Uterus (tissue), 2 donors: ENCODE results near the gene ZYG11A.

Experiments
- CTCF ChIP-seq, 4 experiments: fragments of 200-600 bp in 2 of 4; fragments of 450-650 bp in 2 of 4; sonication (generic) in 2 of 4; IDR thresholded peaks; one replicate each; pipeline ENCODE4 v1.5.1; 2016 to 2019; ENCODE audit warnings: antibody characterized with exemption in 4 of 4, mild to moderate bottlenecking in 2 of 4, moderate library complexity in 1 of 4
- POLR2A ChIP-seq, 2 donors: fragments of 450-650 bp; IDR thresholded peaks; one replicate each; pipeline ENCODE4 v1.6.1; 2016; ENCODE audit warnings: antibody characterized with exemption in 2 of 2, mild to moderate bottlenecking in 1 of 2, moderate library complexity in 1 of 2

DNA sequence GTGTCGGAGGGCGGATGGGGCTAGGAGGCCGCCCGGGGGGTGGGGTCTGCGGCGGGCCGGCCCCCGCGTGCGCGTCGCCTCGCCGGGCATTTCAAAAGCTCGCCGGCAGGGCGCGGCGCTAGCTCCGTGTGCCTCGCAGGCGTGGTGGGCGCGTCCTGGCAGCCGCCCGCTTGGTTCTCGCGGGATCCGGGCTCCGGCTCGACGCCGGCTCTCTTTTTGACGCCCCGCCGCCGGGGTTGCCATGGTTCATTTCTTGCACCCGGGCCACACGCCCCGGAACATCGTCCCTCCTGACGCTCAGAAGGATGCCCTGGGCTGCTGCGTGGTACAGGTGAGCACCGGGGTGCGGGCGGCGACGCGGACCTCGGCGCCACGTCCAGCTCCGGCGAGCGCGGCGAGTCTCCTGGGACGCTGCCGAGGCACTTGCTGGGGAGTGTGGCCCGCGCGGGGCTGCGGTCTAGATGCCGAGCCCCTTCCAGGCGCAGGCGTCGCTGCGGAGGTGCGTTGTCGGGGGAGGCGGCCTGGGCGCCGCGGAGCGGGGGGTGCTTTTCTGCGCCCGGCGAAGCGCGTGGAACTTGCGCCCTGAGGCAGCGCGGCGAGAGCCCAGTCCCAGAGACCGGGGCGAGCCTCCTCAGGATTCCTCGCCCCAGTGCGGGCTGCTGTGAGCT lies at the start of gene ZYG11A:
- TF ChIP-seq CTCF (IDR thresholded peaks at IDR 0.05) = peak in 1 of 4 experiments; percentile 18
- no peak for TF ChIP-seq POLR2A (IDR thresholded peaks at IDR 0.05)
